Heart left ventricle (tissue), 16 donors: ENCODE results near the gene NAA16. TPM values are rescaled to one million over a fixed set of nuclear protein-coding genes. Genes with fewer than 3 reads are reported as not detected.

ENCODE experiments used
- ATAC-seq, 4 donors: fragments of 200-7000 bp; cut with Tn5 transposase; one replicate each; pipeline ENCODE4 v1.9.1; 2020 to 2022; ENCODE audit warnings: moderate library complexity in 4 of 4, mild to moderate bottlenecking in 3 of 4, moderate number of reproducible peaks in 1 of 4
- DNase-seq, 5 donors: peaks; one replicate each; pipeline ENCODE4 v3.0.0-alpha.2; 2020
- H3K27ac ChIP-seq, 12 donors: fragments of 200-600 bp; sonication (generic) in 4 of 12; one replicate each; pipeline versions ENCODE4 v1.5.0 to v1.8.0; 2016 to 2022; ENCODE audit warnings: mild to moderate bottlenecking in 2 of 12
- H3K27me3 ChIP-seq, 9 donors: fragments of 200-600 bp; sonication (generic) in 2 of 9; one replicate each; pipeline versions ENCODE4 v1.5.1 to v1.8.0; 2016 to 2022; ENCODE audit warnings: mild to moderate bottlenecking in 3 of 9
- H3K36me3 ChIP-seq, 9 donors: fragments of 200-600 bp; sonication (generic) in 2 of 9; one replicate each; pipeline versions ENCODE4 v1.5.0 to v1.8.0; 2018 to 2022; ENCODE audit warnings: mild to moderate bottlenecking in 2 of 9
- H3K4me1 ChIP-seq, 12 donors: fragments of 200-600 bp; sonication (generic) in 4 of 12; one replicate each; pipeline versions ENCODE4 v1.5.0 to v1.8.0; 2016 to 2022; ENCODE audit warnings: mild to moderate bottlenecking in 3 of 12
- H3K4me3 ChIP-seq, 12 donors: fragments of 200-600 bp; sonication (generic) in 4 of 12; one replicate each; pipeline versions ENCODE4 v1.5.0 to v1.8.0; 2017 to 2022; ENCODE audit warnings: mild to moderate bottlenecking in 9 of 12, moderate library complexity in 4 of 12
- H3K9me3 ChIP-seq, 12 donors: fragments of 200-600 bp; sonication (generic) in 4 of 12; one replicate each; pipeline versions ENCODE4 v1.5.0 to v1.8.0; 2016 to 2022; ENCODE audit warnings: mild to moderate bottlenecking in 1 of 12
- POLR2A ChIP-seq, 2 donors: fragments of 450-650 bp; IDR thresholded peaks; one replicate each; pipeline ENCODE4 v1.6.1; 2017; ENCODE audit warnings: antibody characterized with exemption in 2 of 2, mild to moderate bottlenecking in 2 of 2, moderate library complexity in 2 of 2
- WGBS, 4 donors: extraction: QIAGEN DNeasy Blood & Tissue Kit in 2 of 4; methylation state at CpG; one replicate each; pipeline versions ENCODE4 v1.1.5 to v1.1.7; 2013 to 2018; 5-methylcytosine and 5-hydroxymethylcytosine counted together
- intact Hi-C, 10 donors: fragments of 100-400 bp; cut with DNase I; formaldehyde crosslinking; loops; one replicate each; pipeline versions ENCODE4 v1.11.1 to v1.14.2; 2022
- polyA plus RNA-seq, 2 donors: library from polyadenylated mRNA; stranded (reverse); fragments of 200-250 nt; gene quantifications; one replicate each; pipeline ENCODE4 v1.2.3, GENCODE V29; 2013
- total RNA-seq, 9 donors: library from RNA; depleted of rRNA in 2 of 9; stranded (reverse); fragments of >200 nt in 2 of 9; fragmentation: NEBNext Ultra II Directional in 3 of 9; extraction: Animal tissue kit (Norgen Biotek cat#: 25700) in 3 of 9; gene quantifications; one replicate each; pipeline versions ENCODE4 v1.1.0 to v1.2.4, GENCODE V29; 2016 to 2023
- TF ChIP-seq, protein P1 (sequence below), 12 donors: fragments of 200-600 bp; sonication (generic) in 4 of 12; IDR thresholded peaks; one replicate each; pipeline versions ENCODE4 v1.5.0 to v1.8.0; 2018 to 2022; ENCODE audit warnings: antibody characterized with exemption in 12 of 12, mild to moderate bottlenecking in 5 of 12
- donor health status: ischemic (EF 13 %, LVEDD 7.1; RV severe dilation, severe dysfunction).
- donor health status: healthy with polysubstance abuse.
- donor health status: DM: no; HTN: yes; CAD: no.
- donor health status: DM: no; HTN: no; CAD: no.
- donor health status: ischemic (EF 25% LVEDD 6.9; RV normal size, moderate dysfunction).
- donor health status: ischemic (EF 25% LVEDD 5.7; RV mildly dilated, moderate dysfunction).
- donor health status: healthy.
- donor health status: DM: yes; HTN: yes; CAD: no.
- donor health status: ischemic (EF 35%, LVEDD 5.7; RV mildly dilated, moderate dysfunction).
- donor health status: nonischemic (EF 11% LVEDD 7.7; RV severe dilation, severe dysfunction).
- donor health status: DM: yes; HTN: yes; CAD: no.
- donor health status: PGD.
- donor health status: ischemic (EF 29% LVEDD 5.4; RV normal size, mild dysfunction).
- donor health status: nonischemic (EF 23%, LVEDD 6.1; RV moderate dilation, normal function).

The NAA16 gene
- total and polyA plus RNA-seq, 11 donors, result 3.6 to 10.7 (median 7.3) TPM

DNA sequence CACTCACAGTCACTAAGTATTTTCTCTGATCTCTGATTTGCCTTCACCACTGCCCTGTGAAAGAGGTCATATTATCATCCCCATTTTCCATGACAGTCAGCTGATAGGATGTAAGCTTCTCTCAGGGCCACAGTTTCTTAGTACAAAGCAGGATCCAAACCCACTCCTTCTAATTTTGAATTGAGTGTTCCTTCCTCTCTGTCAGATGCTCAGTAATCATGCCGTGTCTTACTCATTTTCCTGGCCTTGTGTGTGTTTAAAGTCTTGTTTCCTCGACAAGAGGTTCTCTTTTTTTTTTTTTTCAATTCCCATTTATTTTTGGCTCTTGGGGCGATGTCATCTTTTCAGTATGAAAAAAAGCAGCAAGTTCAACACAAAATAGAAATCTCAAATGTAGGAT lies 72.3 kb downstream of the NAA16 start:
- WGBS, 4 donors, result 33 to 48% (median 40%) methylated on average over 3 of the region's 3 CpGs
- Histone ChIP-seq H3K4me3 (no peak overlapping the region), H3K36me3 (no peaks in the 10 kb centered on the region), H3K9me3 (no peaks in the 10 kb centered on the region), H3K4me1 (peaks cover 0 to 16% (median 9%) of the 10 kb centered on the region in 12 donors), H3K27me3 (no peaks in the 10 kb centered on the region), H3K27ac (peak overlapping the region in 1 of 12 donors; percentile 21)
- no peak for TF ChIP-seq POLR2A (IDR thresholded peaks at IDR 0.05)
- peak in 2 of 4 donors; percentile 50 to 65 for ATAC-seq
- intact Hi-C loops, result loop anchor here in 1 of 10 donors (10.0 kb wide), 3 partner anchors 181 to 731 kb away; no protein-coding TSS in a partner anchor
- no peak for DNase-seq

DNA sequence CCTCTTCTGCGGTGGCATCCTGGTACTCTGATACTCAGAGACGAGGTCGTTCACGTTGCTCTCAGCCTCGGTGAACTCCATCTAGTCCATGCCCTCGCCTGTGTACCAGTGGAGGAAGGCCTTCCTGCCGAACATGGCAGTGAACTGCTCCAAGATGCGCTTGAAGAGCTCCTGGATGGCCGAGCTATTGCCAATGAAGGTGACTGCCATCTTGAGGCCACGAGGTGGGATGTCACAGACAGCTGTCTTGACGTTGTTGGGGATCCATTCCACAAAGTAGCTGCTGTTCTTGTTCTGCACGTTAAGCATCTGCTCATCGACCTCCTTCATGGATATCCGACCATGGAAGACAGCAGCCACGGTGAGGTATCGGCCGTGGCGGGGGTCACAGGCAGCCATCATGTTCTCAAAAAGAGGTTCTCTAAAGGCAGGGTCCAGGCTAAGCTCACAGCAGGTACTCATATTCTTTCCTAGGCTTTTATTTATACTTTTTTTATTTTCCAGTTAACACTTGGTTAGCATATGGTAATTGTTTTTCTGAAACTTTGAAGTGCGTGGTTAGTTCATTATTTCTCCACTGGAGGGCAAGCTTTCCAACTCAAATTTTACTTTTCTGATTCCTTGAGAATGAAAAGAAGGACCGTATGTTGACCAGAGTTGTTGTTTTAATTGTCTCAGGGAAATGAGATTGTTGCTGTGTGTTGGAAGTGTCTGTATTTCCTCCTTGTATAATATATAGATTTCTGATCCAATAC lies 73.9 kb downstream of the NAA16 start:
- WGBS, 4 donors, result 89 to 92% (median 90%) methylated on average over 19 to 20 of the region's 20 CpGs
- Histone ChIP-seq H3K36me3 (no peaks in the 10 kb centered on the region), H3K4me3 (no peak overlapping the region), H3K4me1 (peaks cover 0 to 20% (median 12%) of the 10 kb centered on the region in 12 donors), H3K27ac (no peak overlapping the region), H3K27me3 (no peaks in the 10 kb centered on the region), H3K9me3 (no peaks in the 10 kb centered on the region)
- TF ChIP-seq, protein P1, sequence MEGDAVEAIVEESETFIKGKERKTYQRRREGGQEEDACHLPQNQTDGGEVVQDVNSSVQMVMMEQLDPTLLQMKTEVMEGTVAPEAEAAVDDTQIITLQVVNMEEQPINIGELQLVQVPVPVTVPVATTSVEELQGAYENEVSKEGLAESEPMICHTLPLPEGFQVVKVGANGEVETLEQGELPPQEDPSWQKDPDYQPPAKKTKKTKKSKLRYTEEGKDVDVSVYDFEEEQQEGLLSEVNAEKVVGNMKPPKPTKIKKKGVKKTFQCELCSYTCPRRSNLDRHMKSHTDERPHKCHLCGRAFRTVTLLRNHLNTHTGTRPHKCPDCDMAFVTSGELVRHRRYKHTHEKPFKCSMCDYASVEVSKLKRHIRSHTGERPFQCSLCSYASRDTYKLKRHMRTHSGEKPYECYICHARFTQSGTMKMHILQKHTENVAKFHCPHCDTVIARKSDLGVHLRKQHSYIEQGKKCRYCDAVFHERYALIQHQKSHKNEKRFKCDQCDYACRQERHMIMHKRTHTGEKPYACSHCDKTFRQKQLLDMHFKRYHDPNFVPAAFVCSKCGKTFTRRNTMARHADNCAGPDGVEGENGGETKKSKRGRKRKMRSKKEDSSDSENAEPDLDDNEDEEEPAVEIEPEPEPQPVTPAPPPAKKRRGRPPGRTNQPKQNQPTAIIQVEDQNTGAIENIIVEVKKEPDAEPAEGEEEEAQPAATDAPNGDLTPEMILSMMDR (IDR thresholded peaks at IDR 0.05), result peak; percentile 20 to 49 (median 34)
- no peak for TF ChIP-seq POLR2A (IDR thresholded peaks at IDR 0.05)
- DNase-seq (no peak), ATAC-seq (no peak)
- intact Hi-C loops, result loop anchor here in 1 of 10 donors (10.0 kb wide), 3 partner anchors 180 to 730 kb away; no protein-coding TSS in a partner anchor

DNA sequence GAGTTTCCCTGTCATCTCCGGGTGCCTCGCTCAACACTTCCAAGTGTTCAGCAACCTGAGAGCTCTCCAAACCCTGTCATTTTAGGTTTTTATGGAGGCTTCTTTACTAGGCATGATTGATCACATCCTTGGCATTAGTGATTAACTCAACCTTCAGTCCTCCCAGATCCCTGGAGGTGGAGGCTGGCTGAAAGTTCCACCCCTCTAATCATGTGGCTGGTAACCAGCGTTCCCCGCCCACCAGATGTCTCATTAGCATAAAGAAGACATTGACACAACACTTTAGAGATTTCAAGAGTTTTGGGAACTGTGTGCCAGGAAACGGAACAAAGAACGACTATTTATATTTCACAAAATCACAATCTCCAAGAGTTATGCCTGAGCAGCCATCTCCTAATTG lies 75.1 kb downstream of the NAA16 start:
- intact Hi-C loops, result loop anchor here in 1 of 10 donors (10.0 kb wide), 3 partner anchors 179 to 729 kb away; no protein-coding TSS in a partner anchor
- Histone ChIP-seq H3K9me3 (no peaks in the 10 kb centered on the region), H3K36me3 (no peaks in the 10 kb centered on the region), H3K4me3 (no peak overlapping the region), H3K4me1 (peaks cover 0 to 20% (median 12%) of the 10 kb centered on the region in 12 donors), H3K27me3 (no peaks in the 10 kb centered on the region), H3K27ac (no peak overlapping the region)
- WGBS, 4 donors, result 76 to 90% (median 87%) methylated on average over 6 of the region's 6 CpGs
- no peak for DNase-seq
- ATAC-seq, result no peak
- TF ChIP-seq, protein P1 (IDR thresholded peaks at IDR 0.05), result no peak
- TF ChIP-seq POLR2A (IDR thresholded peaks at IDR 0.05), result no peak

DNA sequence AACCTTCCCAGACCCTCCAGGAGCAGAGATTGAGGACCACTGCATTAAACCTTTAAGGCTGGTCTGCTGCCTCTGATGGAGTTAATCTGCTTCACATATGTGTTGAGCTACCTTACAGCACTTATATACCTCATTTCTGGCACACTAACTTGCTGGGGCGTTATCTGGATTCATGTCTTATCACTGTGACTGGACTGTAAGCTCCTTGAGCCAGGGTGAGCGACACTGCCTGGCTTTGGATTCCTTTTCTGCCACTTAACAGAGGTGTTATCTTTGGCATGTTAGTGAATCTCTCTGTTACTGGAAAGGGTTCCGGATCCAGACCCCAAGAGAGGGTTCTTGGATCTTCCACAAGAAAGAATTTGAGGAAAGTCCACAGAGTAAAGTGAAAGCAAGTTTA lies 76.5 kb downstream of the NAA16 start:
- intact Hi-C loops, result loop anchor here in 1 of 10 donors (10.0 kb wide), 3 partner anchors 177 to 727 kb away; no protein-coding TSS in a partner anchor
- peaks cover 0 to 20% (median 12%) of the 10 kb centered on the region in 12 donors for H3K4me1 ChIP-seq
- WGBS, 4 donors, result 32 to 47% (median 36%) methylated on average over 3 of the region's 3 CpGs
- DNase-seq (no peak), ATAC-seq (no peak)
- no peaks in the 10 kb centered on the region for H3K27me3 ChIP-seq
- H3K27ac ChIP-seq, result peak overlapping the region in 5 of 12 donors; percentile 13 to 48 (median 33)
- H3K9me3 ChIP-seq, result no peaks in the 10 kb centered on the region
- H3K36me3 ChIP-seq, result no peaks in the 10 kb centered on the region
- TF ChIP-seq, protein P1 (IDR thresholded peaks at IDR 0.05), result no peak
- no peak for TF ChIP-seq POLR2A (IDR thresholded peaks at IDR 0.05)
- no peak overlapping the region for H3K4me3 ChIP-seq
